HEK293 (cell line): ENCODE measurements around the gene PDIA4.
A peak's percentile ranks its signal among the peaks of the same experiment; 100 is the strongest.

ENCODE experiments used
- KLF16 ChIP-seq: fragments of 450-650 bp; formaldehyde crosslinking; IDR thresholded peaks from 2 replicates; pipeline ENCODE4 v1.5.1; 2017; ENCODE audit warnings: missing biosample characterization, missing genetic modification characterization
- SP7 ChIP-seq: fragments of 450-650 bp; formaldehyde crosslinking; IDR thresholded peaks from 2 replicates; pipeline ENCODE4 v1.5.1; 2016; ENCODE audit warnings: missing biosample characterization, missing genetic modification characterization
- TCF7L2 ChIP-seq: IDR thresholded peaks from 2 replicates; pipeline ENCODE4 v1.6.1; 2011; ENCODE audit warnings: low read depth, mild to moderate bottlenecking, inconsistent platforms, low read length, moderate library complexity, borderline replicate concordance
- YY1 ChIP-seq: fragments of 450-650 bp; formaldehyde crosslinking; IDR thresholded peaks from 2 replicates; pipeline ENCODE4 v1.5.1; 2018; ENCODE audit warnings: missing biosample characterization, missing genetic modification characterization
- ZBTB10 ChIP-seq: fragments of 450-650 bp; formaldehyde crosslinking; IDR thresholded peaks from 2 replicates; pipeline ENCODE4 v1.5.1; 2016; ENCODE audit warnings: missing biosample characterization, missing genetic modification characterization
- ZBTB6 ChIP-seq: fragments of 450-650 bp; formaldehyde crosslinking; IDR thresholded peaks from 2 replicates; pipeline ENCODE4 v1.5.1; 2017; ENCODE audit warnings: missing biosample characterization, missing genetic modification characterization
- ZIC2 ChIP-seq: fragments of 450-650 bp; formaldehyde crosslinking; IDR thresholded peaks from 2 replicates; pipeline ENCODE4 v1.5.1; 2016; ENCODE audit warnings: missing biosample characterization, missing genetic modification characterization
- ZNF2 ChIP-seq: fragments of 450-650 bp; formaldehyde crosslinking; IDR thresholded peaks from 2 replicates; pipeline ENCODE4 v1.5.1; 2016; ENCODE audit warnings: missing biosample characterization, missing genetic modification characterization
- ZNF24 ChIP-seq: fragments of 450-650 bp; formaldehyde crosslinking; IDR thresholded peaks from 2 replicates; pipeline ENCODE4 v1.5.1; 2016; ENCODE audit warnings: missing biosample characterization, missing genetic modification characterization
- ZNF335 ChIP-seq: fragments of 450-650 bp; formaldehyde crosslinking; conservative IDR thresholded peaks from 2 replicates; pipeline ENCODE4 v1.5.1; 2016; ENCODE audit warnings: missing biosample characterization, missing genetic modification characterization
- ZNF37A ChIP-seq: fragments of 450-650 bp; IDR thresholded peaks from 2 replicates; pipeline ENCODE4 v1.5.1; 2018; ENCODE audit warnings: missing biosample characterization, missing genetic modification characterization
- ZNF513 ChIP-seq: fragments of 450-650 bp; IDR thresholded peaks from 2 replicates; pipeline ENCODE4 v1.5.1; 2018; ENCODE audit warnings: missing biosample characterization, missing genetic modification characterization
- ZNF580 ChIP-seq: fragments of 450-650 bp; formaldehyde crosslinking; IDR thresholded peaks from 2 replicates; pipeline ENCODE4 v1.5.1; 2016; ENCODE audit warnings: missing biosample characterization, missing genetic modification characterization
- ZNF600 ChIP-seq: fragments of 450-650 bp; formaldehyde crosslinking; IDR thresholded peaks from 2 replicates; pipeline ENCODE4 v1.5.1; 2016; ENCODE audit warnings: missing biosample characterization, missing genetic modification characterization
- ZNF629 ChIP-seq: fragments of 450-650 bp; formaldehyde crosslinking; IDR thresholded peaks from 2 replicates; pipeline ENCODE4 v1.5.1; 2017; ENCODE audit warnings: missing biosample characterization, missing genetic modification characterization
- ZNF654 ChIP-seq: fragments of 450-650 bp; formaldehyde crosslinking; IDR thresholded peaks from 2 replicates; pipeline ENCODE4 v1.5.1; 2016; ENCODE audit warnings: low read depth, missing biosample characterization, missing genetic modification characterization
- ZNF658 ChIP-seq: fragments of 450-650 bp; formaldehyde crosslinking; IDR thresholded peaks from 2 replicates; pipeline ENCODE4; 2016; ENCODE audit warnings: missing biosample characterization, missing genetic modification characterization
- ZNF664 ChIP-seq: fragments of 450-650 bp; formaldehyde crosslinking; IDR thresholded peaks from 2 replicates; pipeline ENCODE4 v1.5.1; 2016; ENCODE audit warnings: missing biosample characterization, missing genetic modification characterization
- ZNF692 ChIP-seq: fragments of 450-650 bp; formaldehyde crosslinking; IDR thresholded peaks from 2 replicates; pipeline ENCODE4 v1.5.1; 2016; ENCODE audit warnings: missing biosample characterization, missing genetic modification characterization
- ZSCAN30 ChIP-seq: fragments of 450-650 bp; IDR thresholded peaks from 2 replicates; pipeline ENCODE4 v1.5.1; 2018; ENCODE audit warnings: missing biosample characterization, mild to moderate bottlenecking, missing genetic modification characterization, moderate library complexity
- ZXDB ChIP-seq: fragments of 450-650 bp; formaldehyde crosslinking; IDR thresholded peaks from 2 replicates; pipeline ENCODE4 v1.5.1; 2016; ENCODE audit warnings: missing biosample characterization, missing genetic modification characterization
- TF ChIP-seq, protein P1 (sequence below): fragments of 450-650 bp; formaldehyde crosslinking; IDR thresholded peaks from 2 replicates; pipeline ENCODE4 v1.5.1; 2016; ENCODE audit warnings: missing biosample characterization, missing genetic modification characterization
- TF ChIP-seq, protein P2 (sequence below): fragments of 450-650 bp; formaldehyde crosslinking; IDR thresholded peaks from 2 replicates; pipeline ENCODE4 v1.5.1; 2017; ENCODE audit warnings: missing biosample characterization, missing genetic modification characterization
- TF ChIP-seq, protein P3 (sequence below): fragments of 450-650 bp; formaldehyde crosslinking; IDR thresholded peaks from 2 replicates; pipeline ENCODE4 v1.5.1; 2016; ENCODE audit warnings: missing biosample characterization, missing genetic modification characterization

The PDIA4 gene

GRCh38 chr7:148983200-148984146 is 44.8 kb downstream of the PDIA4 start (continued):
- TF ChIP-seq ZBTB10 (tag by site-specific recombination) (peak; percentile 50; the same call in 1 of the 2 replicates), ZNF513 (tag by site-specific recombination) (peak; percentile 20; the same call in 1 of the 2 replicates), YY1 (peak; percentile 39; the same call in 1 of the 2 replicates), ZNF692 (tag by site-specific recombination) (peak; percentile 100), ZNF335 (tag by site-specific recombination) (peak; percentile 58), ZBTB6 (tag by site-specific recombination) (no peak; the same call in 1 of the 2 replicates), KLF16 (tag by site-specific recombination) (peak; percentile 46; the same call in 1 of the 2 replicates), ZNF654 (tag by site-specific recombination) (0 out of 2 replicates have a peak, but pooled peaks have one; percentile 5), ZNF580 (tag by site-specific recombination) (peak; percentile 60; the same call in 1 of the 2 replicates), SP7 (peak; percentile 83), ZNF629 (tag by site-specific recombination) (peak; percentile 72), ZNF664 (tag by site-specific recombination) (no peak), ZNF600 (tag by site-specific recombination) (peak; percentile 68), ZIC2 (peak; percentile 78), ZXDB (peak; percentile 89), ZNF37A (tag by site-specific recombination) (no peak; the same call in 1 of the 2 replicates), ZNF658 (tag by site-specific recombination) (no peak), TCF7L2 (peak; percentile 89), ZSCAN30 (tag by site-specific recombination) (0 out of 2 replicates have a peak, but pooled peaks have one; percentile 52), ZNF24 (peak; percentile 28; the same call in 1 of the 2 replicates), ZNF2 (tag by site-specific recombination) (peak; percentile 94)
- TF ChIP-seq, protein P1, sequence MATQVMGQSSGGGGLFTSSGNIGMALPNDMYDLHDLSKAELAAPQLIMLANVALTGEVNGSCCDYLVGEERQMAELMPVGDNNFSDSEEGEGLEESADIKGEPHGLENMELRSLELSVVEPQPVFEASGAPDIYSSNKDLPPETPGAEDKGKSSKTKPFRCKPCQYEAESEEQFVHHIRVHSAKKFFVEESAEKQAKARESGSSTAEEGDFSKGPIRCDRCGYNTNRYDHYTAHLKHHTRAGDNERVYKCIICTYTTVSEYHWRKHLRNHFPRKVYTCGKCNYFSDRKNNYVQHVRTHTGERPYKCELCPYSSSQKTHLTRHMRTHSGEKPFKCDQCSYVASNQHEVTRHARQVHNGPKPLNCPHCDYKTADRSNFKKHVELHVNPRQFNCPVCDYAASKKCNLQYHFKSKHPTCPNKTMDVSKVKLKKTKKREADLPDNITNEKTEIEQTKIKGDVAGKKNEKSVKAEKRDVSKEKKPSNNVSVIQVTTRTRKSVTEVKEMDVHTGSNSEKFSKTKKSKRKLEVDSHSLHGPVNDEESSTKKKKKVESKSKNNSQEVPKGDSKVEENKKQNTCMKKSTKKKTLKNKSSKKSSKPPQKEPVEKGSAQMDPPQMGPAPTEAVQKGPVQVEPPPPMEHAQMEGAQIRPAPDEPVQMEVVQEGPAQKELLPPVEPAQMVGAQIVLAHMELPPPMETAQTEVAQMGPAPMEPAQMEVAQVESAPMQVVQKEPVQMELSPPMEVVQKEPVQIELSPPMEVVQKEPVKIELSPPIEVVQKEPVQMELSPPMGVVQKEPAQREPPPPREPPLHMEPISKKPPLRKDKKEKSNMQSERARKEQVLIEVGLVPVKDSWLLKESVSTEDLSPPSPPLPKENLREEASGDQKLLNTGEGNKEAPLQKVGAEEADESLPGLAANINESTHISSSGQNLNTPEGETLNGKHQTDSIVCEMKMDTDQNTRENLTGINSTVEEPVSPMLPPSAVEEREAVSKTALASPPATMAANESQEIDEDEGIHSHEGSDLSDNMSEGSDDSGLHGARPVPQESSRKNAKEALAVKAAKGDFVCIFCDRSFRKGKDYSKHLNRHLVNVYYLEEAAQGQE (tag by site-specific recombination), result 0 out of 2 replicates have a peak, but pooled peaks have one; percentile 29
- TF ChIP-seq, protein P2, sequence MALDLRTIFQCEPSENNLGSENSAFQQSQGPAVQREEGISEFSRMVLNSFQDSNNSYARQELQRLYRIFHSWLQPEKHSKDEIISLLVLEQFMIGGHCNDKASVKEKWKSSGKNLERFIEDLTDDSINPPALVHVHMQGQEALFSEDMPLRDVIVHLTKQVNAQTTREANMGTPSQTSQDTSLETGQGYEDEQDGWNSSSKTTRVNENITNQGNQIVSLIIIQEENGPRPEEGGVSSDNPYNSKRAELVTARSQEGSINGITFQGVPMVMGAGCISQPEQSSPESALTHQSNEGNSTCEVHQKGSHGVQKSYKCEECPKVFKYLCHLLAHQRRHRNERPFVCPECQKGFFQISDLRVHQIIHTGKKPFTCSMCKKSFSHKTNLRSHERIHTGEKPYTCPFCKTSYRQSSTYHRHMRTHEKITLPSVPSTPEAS (tag by site-specific recombination), result no peak
- TF ChIP-seq, protein P3, sequence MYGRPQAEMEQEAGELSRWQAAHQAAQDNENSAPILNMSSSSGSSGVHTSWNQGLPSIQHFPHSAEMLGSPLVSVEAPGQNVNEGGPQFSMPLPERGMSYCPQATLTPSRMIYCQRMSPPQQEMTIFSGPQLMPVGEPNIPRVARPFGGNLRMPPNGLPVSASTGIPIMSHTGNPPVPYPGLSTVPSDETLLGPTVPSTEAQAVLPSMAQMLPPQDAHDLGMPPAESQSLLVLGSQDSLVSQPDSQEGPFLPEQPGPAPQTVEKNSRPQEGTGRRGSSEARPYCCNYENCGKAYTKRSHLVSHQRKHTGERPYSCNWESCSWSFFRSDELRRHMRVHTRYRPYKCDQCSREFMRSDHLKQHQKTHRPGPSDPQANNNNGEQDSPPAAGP (tag by site-specific recombination), result peak; percentile 83
